H9 (cell line): ENCODE measurements around the gene SAC3D1. TPM values are rescaled to one million over a fixed set of nuclear protein-coding genes. Genes with fewer than 3 reads are reported as not detected.

Experiments used
- DNase-seq: peaks from one replicate; pipeline ENCODE4 v3.0.0-alpha.2; 2017
- H2AFZ ChIP-seq: one replicate; pipeline ENCODE4 v1.6.1; 2013; ENCODE audit warnings: mild to moderate bottlenecking, low read length, control low read depth, moderate library complexity
- H2AK5ac ChIP-seq: 2 replicates; pipeline ENCODE4 v1.6.1; 2013; ENCODE audit warnings: low read length, control low read depth, mixed read lengths; ENCODE audit not compliant: insufficient read length
- H2BK120ac ChIP-seq: one replicate; pipeline ENCODE4 v1.6.1; 2013; ENCODE audit warnings: low read depth, mild to moderate bottlenecking, low read length, control low read depth, inconsistent platforms; ENCODE audit not compliant: poor library complexity, severe bottlenecking
- H2BK12ac ChIP-seq: 2 replicates; pipeline ENCODE4 v1.6.1; 2013; ENCODE audit warnings: low read length, control low read depth, mixed read lengths, low read depth; ENCODE audit not compliant: insufficient read length
- H2BK15ac ChIP-seq: 2 replicates; pipeline ENCODE4 v1.6.1; 2013; ENCODE audit warnings: low read depth, low read length, control low read depth
- H2BK20ac ChIP-seq: one replicate; pipeline ENCODE4 v1.6.1; 2013; ENCODE audit warnings: low read depth, mild to moderate bottlenecking, low read length, control low read depth, inconsistent platforms; ENCODE audit not compliant: poor library complexity, severe bottlenecking
- H2BK5ac ChIP-seq: 2 replicates; pipeline ENCODE4 v1.6.1; 2013; ENCODE audit warnings: low read length, control low read depth, mixed read lengths; ENCODE audit not compliant: insufficient read length
- H3K14ac ChIP-seq: 2 replicates; pipeline ENCODE4 v1.6.1; 2013; ENCODE audit warnings: low read length, control low read depth; ENCODE audit not compliant: insufficient read depth
- H3K18ac ChIP-seq: 2 replicates; pipeline ENCODE4 v1.6.1; 2013; ENCODE audit warnings: low read depth, mild to moderate bottlenecking, mixed read lengths, low read length, control low read depth; ENCODE audit not compliant: insufficient read length
- H3K23ac ChIP-seq: 2 replicates; pipeline ENCODE4 v1.6.1; 2013; ENCODE audit warnings: low read length, control low read depth, mixed read lengths, low read depth; ENCODE audit not compliant: insufficient read length
- H3K23me2 ChIP-seq: 2 replicates; pipeline ENCODE4 v1.6.1; 2013; ENCODE audit warnings: low read depth, mild to moderate bottlenecking, mixed read lengths, low read length, control low read depth; ENCODE audit not compliant: insufficient read length, poor library complexity, severe bottlenecking
- H3K27ac ChIP-seq: 2 replicates; pipeline ENCODE4 v1.5.1; 2013; ENCODE audit warnings: low read length, control low read depth, mixed read lengths, low read depth; ENCODE audit not compliant: insufficient read length
- H3K27me3 ChIP-seq: 2 replicates; pipeline ENCODE4 v1.6.1; 2013; ENCODE audit warnings: low read length, control low read depth, inconsistent platforms; ENCODE audit not compliant: insufficient read depth
- H3K4ac ChIP-seq: 2 replicates; pipeline ENCODE4 v1.6.1; 2013; ENCODE audit warnings: low read depth, mild to moderate bottlenecking, control low read depth, inconsistent platforms, low read length, moderate library complexity
- H3K4me1 ChIP-seq: 2 replicates; pipeline ENCODE4 v1.6.1; 2013; ENCODE audit warnings: low read length, control low read depth, inconsistent platforms; ENCODE audit not compliant: insufficient read depth
- H3K4me2 ChIP-seq: 2 replicates; pipeline ENCODE4 v1.6.1; 2013; ENCODE audit warnings: low read length, control low read depth, mixed read lengths; ENCODE audit not compliant: insufficient read length, insufficient read depth
- H3K56ac ChIP-seq: 2 replicates; pipeline ENCODE4 v1.6.1; 2013; ENCODE audit warnings: low read depth, mild to moderate bottlenecking, mixed read lengths, low read length, control low read depth; ENCODE audit not compliant: insufficient read length
- H3K79me1 ChIP-seq: 2 replicates; pipeline ENCODE4 v1.6.1; 2013; ENCODE audit warnings: low read depth, mild to moderate bottlenecking, moderate library complexity, low read length, control low read depth, inconsistent platforms; ENCODE audit not compliant: insufficient read depth, poor library complexity, severe bottlenecking
- H3K79me2 ChIP-seq: 2 replicates; pipeline ENCODE4 v1.6.1; 2013; ENCODE audit warnings: low read length, control low read depth, inconsistent platforms; ENCODE audit not compliant: insufficient read depth
- H3K9ac ChIP-seq: 2 replicates; pipeline ENCODE4 v1.6.1; 2013; ENCODE audit warnings: low read length, control low read depth, mixed read lengths; ENCODE audit not compliant: insufficient read length; ENCODE audit errors: extremely low read depth
- H3K9me3 ChIP-seq: one replicate; pipeline ENCODE4 v1.6.1; 2013; ENCODE audit warnings: low read depth, low read length, inconsistent platforms; ENCODE audit not compliant: control insufficient read depth
- H3T11ph ChIP-seq: one replicate; pipeline ENCODE4 v1.6.1; 2013; ENCODE audit warnings: mild to moderate bottlenecking, low read length, control low read depth, inconsistent platforms
- H4K20me1 ChIP-seq: one replicate; pipeline ENCODE4 v1.6.1; 2013; ENCODE audit not compliant: control insufficient read depth, insufficient read length, insufficient read depth
- H4K5ac ChIP-seq: 2 replicates; pipeline ENCODE4 v1.6.1; 2013; ENCODE audit warnings: low read depth, mild to moderate bottlenecking, mixed read lengths, low read length, control low read depth; ENCODE audit not compliant: insufficient read length
- H4K8ac ChIP-seq: replicated peaks from 2 replicates; pipeline ENCODE4 v1.6.1; 2013; ENCODE audit warnings: low read length, control low read depth, mixed read lengths, low read depth; ENCODE audit not compliant: insufficient read length
- H4K91ac ChIP-seq: 2 replicates; pipeline ENCODE4 v1.6.1; 2013; ENCODE audit warnings: low read depth, mild to moderate bottlenecking, moderate library complexity, mixed read lengths, low read length, control low read depth; ENCODE audit not compliant: insufficient read length
- H3K27ac Mint-ChIP-seq, 3 experiments: 2 replicates in 2 of 3; 3 replicates in 1 of 3; pipeline ENCODE4 v1.8.0; 2020 to 2021; ENCODE audit warnings: mixed read lengths in 3 of 3, mild to moderate bottlenecking in 1 of 3, moderate library complexity in 1 of 3
- H3K27me3 Mint-ChIP-seq: 2 replicates; pipeline ENCODE4 v1.8.0; 2021; ENCODE audit warnings: low read depth, mild to moderate bottlenecking, moderate library complexity, mixed read lengths
- H3K36me3 Mint-ChIP-seq, 3 experiments: 2 replicates in 2 of 3; 3 replicates in 1 of 3; pipeline ENCODE4 v1.8.0; 2020 to 2021; ENCODE audit warnings: low read depth in 3 of 3, mixed read lengths in 3 of 3; ENCODE audit not compliant: insufficient read depth in 1 of 3
- H3K4me1 Mint-ChIP-seq, 2 experiments: 2 replicates each; pipeline ENCODE4 v1.8.0; 2020; ENCODE audit warnings: mixed read lengths in 2 of 2
- H3K4me3 Mint-ChIP-seq, 2 experiments: 2 replicates in 1 of 2; 3 replicates in 1 of 2; pipeline ENCODE4 v1.8.0; 2020 to 2021; ENCODE audit warnings: mild to moderate bottlenecking in 2 of 2, mixed read lengths in 2 of 2, moderate library complexity in 1 of 2
- H3K9me3 Mint-ChIP-seq, 2 experiments: 2 replicates in 1 of 2; 3 replicates in 1 of 2; pipeline ENCODE4 v1.8.0; 2020; ENCODE audit warnings: mild to moderate bottlenecking in 2 of 2, mixed read lengths in 2 of 2, moderate library complexity in 1 of 2
- CTCF ChIP-seq: fragments of 200-600 bp; sonication (generic); conservative IDR thresholded peaks from 3 replicates; pipeline ENCODE4 v1.8.0; 2021; ENCODE audit warnings: antibody characterized with exemption, mild to moderate bottlenecking
- WGBS: extraction: QIAGEN DNeasy Blood & Tissue Kit; methylation state at CpG from one replicate; pipeline ENCODE4 v1.1.7; 2013; ENCODE audit warnings: missing lambda C conversion rate, low lambda C conversion rate, mixed read lengths; ENCODE audit not compliant: insufficient read length; ENCODE audit errors: extremely low coverage; 5-methylcytosine and 5-hydroxymethylcytosine counted together
- total RNA-seq: library from RNA; stranded (reverse); gene quantifications from 2 replicates; pipeline ENCODE4 v1.2.1, GENCODE V29; 2021

Gene SAC3D1
- total RNA-seq, 1 experiment from 2014 or later: 20.7 TPM

- H3K27ac ChIP-seq: no peak overlapping the region
- no CpG with 5 or more reads among the region's 7 CpGs for WGBS
- H3K4me1 ChIP-seq: no peaks in the 10 kb centered on the region
- no peak overlapping the region for H3K23ac ChIP-seq
- H3K56ac ChIP-seq: no peak overlapping the region
- H2BK15ac ChIP-seq: no peak overlapping the region
- H3K23me2 ChIP-seq: peaks cover 4% of the 10 kb centered on the region
- Mint-ChIP-seq H3K36me3 (peaks cover 5 to 25% (median 21%) of the 10 kb centered on the region in 3 experiments; a peak in 6 of 7 replicates), H3K9me3 (no peaks in the 10 kb centered on the region), H3K4me3 (no peak overlapping the region), H3K4me1 (peaks cover 9 to 20% of the 10 kb centered on the region in 2 experiments), H3K27me3 (no peaks in the 10 kb centered on the region), H3K27ac (no peak overlapping the region)
- no peak overlapping the region for H2AK5ac ChIP-seq
- H3K27me3 ChIP-seq: no peaks in the 10 kb centered on the region
- no peak overlapping the region for H4K8ac ChIP-seq
- no peak for DNase-seq
- no peaks in the 10 kb centered on the region for H4K20me1 ChIP-seq
- H2BK12ac ChIP-seq: no peak overlapping the region
- H3K14ac ChIP-seq: no peak overlapping the region
- no peak for TF ChIP-seq CTCF
- no peak overlapping the region for H2BK20ac ChIP-seq
- no peak overlapping the region for H2BK120ac ChIP-seq
- no peak overlapping the region for H2BK5ac ChIP-seq
- no peak overlapping the region for H3K18ac ChIP-seq
- no peak overlapping the region for H4K91ac ChIP-seq
- no peak overlapping the region for H2AFZ ChIP-seq
- no peaks in the 10 kb centered on the region for H3K79me1 ChIP-seq
- H3K4ac ChIP-seq: no peak overlapping the region
- H4K5ac ChIP-seq: no peak overlapping the region
- no peak overlapping the region for H3K9ac ChIP-seq
- no peak overlapping the region for H3K4me2 ChIP-seq
- H3K79me2 ChIP-seq: peaks cover 2% of the 10 kb centered on the region; the same call in 1 of the 2 replicates
- H3T11ph ChIP-seq: no peak overlapping the region
- H3K9me3 ChIP-seq: no peaks in the 10 kb centered on the region
Measured at GRCh38 chr11:65045728-65046127, 4.7 kb downstream of the SAC3D1 start.
